HG02943 (cell line): ENCODE measurements around the gene SUCLA2.
"Not testable (repeated sequence)": the region's sequence is repeated elsewhere in the genome, so short reads cannot be mapped to it uniquely, and the experiment has no call there.

Source experiments
- ATAC-seq: cut with Tn5 transposase; IDR thresholded peaks from one replicate; pipeline ENCODE4 v1.9.1; 2021; ENCODE audit warnings: mild to moderate bottlenecking, low read depth, moderate library complexity; ENCODE audit not compliant: unreplicated experiment

SUCLA2 gene

GRCh38 chr13:47997384-47997783 lies 3.7 kb downstream of the SUCLA2 start:
- ATAC-seq = no peak

- ATAC-seq = no peak
Measured at GRCh38 chr13:47991859-47992258, 9.2 kb downstream of the SUCLA2 start.

- ATAC-seq = no peak
Measured at GRCh38 chr13:47990920-47991466, 10.1 kb downstream of the SUCLA2 start.

GRCh38 chr13:47990427-47990826 lies 10.6 kb downstream of the SUCLA2 start:
- ATAC-seq = no peak

- ATAC-seq = no peak
Measured at GRCh38 chr13:47983070-47983469, 18.0 kb downstream of the SUCLA2 start.

- ATAC-seq = no peak
Measured at GRCh38 chr13:47976325-47976724, 24.7 kb downstream of the SUCLA2 start.

- ATAC-seq = no peak
Measured at GRCh38 chr13:47964863-47965262, 36.2 kb downstream of the SUCLA2 start.

GRCh38 chr13:47962237-47962636 lies 38.8 kb downstream of the SUCLA2 start:
- ATAC-seq = no peak

- no peak for ATAC-seq
Measured at GRCh38 chr13:47959468-47960247, 41.4 kb downstream of the SUCLA2 start.

- ATAC-seq = no peak
Measured at GRCh38 chr13:47957073-47957472, 44.0 kb downstream of the SUCLA2 start.

GRCh38 chr13:47955836-47956235 lies 45.2 kb downstream of the SUCLA2 start:
- ATAC-seq = no peak

- no peak for ATAC-seq
Measured at GRCh38 chr13:47949799-47950198, 51.3 kb downstream of the SUCLA2 start.

- ATAC-seq = no peak
Measured at GRCh38 chr13:47945738-47946137, 55.3 kb downstream of the SUCLA2 start.

GRCh38 chr13:47945146-47945545 lies 55.9 kb downstream of the SUCLA2 start:
- ATAC-seq = not testable (repeated sequence)

- no peak for ATAC-seq
Measured at GRCh38 chr13:47934371-47934770, 66.7 kb downstream of the SUCLA2 start.

- ATAC-seq = no peak
Measured at GRCh38 chr13:47932950-47933923, 67.8 kb downstream of the SUCLA2 start.

GRCh38 chr13:47930649-47931165 lies 70.4 kb downstream of the SUCLA2 start:
- no peak for ATAC-seq

- no peak for ATAC-seq
Measured at GRCh38 chr13:47929156-47929555, 71.9 kb downstream of the SUCLA2 start.

GRCh38 chr13:47917022-47917574 lies 84.0 kb downstream of the SUCLA2 start:
- no peak for ATAC-seq

- no peak for ATAC-seq
Measured at GRCh38 chr13:47908197-47908902, 92.7 kb downstream of the SUCLA2 start.
